ENCODE data around the gene CES2.

GRCh38 chr16:66917741-66918140 is 17.6 kb upstream of the CES2 start:
- no peak for TF ChIP-seq CTCF (IDR thresholded peaks at IDR 0.05)
- no peak for TF ChIP-seq POLR2AphosphoS5 (IDR thresholded peaks at IDR 0.05; ENCODE audit: insufficient read depth in 1 of 2, low read depth in 1 of 2)
